HL-60 (cell line): ENCODE measurements around the gene DENND2D.

Experiments used
- DNase-seq, 2 experiments: peaks; one replicate each; pipeline ENCODE4 v3.0.0-alpha.2; 2010 to 2020; ENCODE audit warnings: low read depth in 1 of 2, low spot score in 1 of 2
- H3K27ac ChIP-seq: fragments of 250-450 bp; sonication (Bioruptor Pico); replicated peaks from 2 replicates; pipeline ENCODE4 v1.5.1; 2020; ENCODE audit warnings: mild to moderate bottlenecking, moderate library complexity
- H3K27me3 ChIP-seq: fragments of 250-450 bp; sonication (Bioruptor Pico); 2 replicates; pipeline ENCODE4 v1.5.1; 2021; ENCODE audit warnings: mild to moderate bottlenecking, moderate library complexity; ENCODE audit not compliant: insufficient read depth, poor library complexity, severe bottlenecking
- H3K4me3 ChIP-seq: replicated peaks from 2 replicates; pipeline ENCODE4 v1.5.1; 2011; ENCODE audit warnings: mild to moderate bottlenecking, control low read depth, low read length; ENCODE audit not compliant: insufficient read depth
- GABPA ChIP-seq: IDR thresholded peaks from 2 replicates; pipeline ENCODE4 v1.6.1; 2012; ENCODE audit warnings: low read depth
- POLR2AphosphoS5 ChIP-seq: IDR thresholded peaks from 2 replicates; pipeline ENCODE4 v1.6.1; 2012; ENCODE audit warnings: low read depth
- SPI1 ChIP-seq: IDR thresholded peaks from 2 replicates; pipeline ENCODE4 v1.6.1; 2012; ENCODE audit warnings: low read depth, mild to moderate bottlenecking, borderline replicate concordance
- TF ChIP-seq, protein P1 (sequence below): IDR thresholded peaks from 2 replicates; pipeline ENCODE4 v1.6.1; 2012; ENCODE audit warnings: low read depth; ENCODE audit not compliant: insufficient replicate concordance
- TF ChIP-seq, protein P2 (sequence below): IDR thresholded peaks from one replicate; pipeline ENCODE4 v1.5.1; 2011; ENCODE audit warnings: low read length, control low read depth, inconsistent platforms; ENCODE audit not compliant: insufficient read depth

Gene DENND2D

DNA sequence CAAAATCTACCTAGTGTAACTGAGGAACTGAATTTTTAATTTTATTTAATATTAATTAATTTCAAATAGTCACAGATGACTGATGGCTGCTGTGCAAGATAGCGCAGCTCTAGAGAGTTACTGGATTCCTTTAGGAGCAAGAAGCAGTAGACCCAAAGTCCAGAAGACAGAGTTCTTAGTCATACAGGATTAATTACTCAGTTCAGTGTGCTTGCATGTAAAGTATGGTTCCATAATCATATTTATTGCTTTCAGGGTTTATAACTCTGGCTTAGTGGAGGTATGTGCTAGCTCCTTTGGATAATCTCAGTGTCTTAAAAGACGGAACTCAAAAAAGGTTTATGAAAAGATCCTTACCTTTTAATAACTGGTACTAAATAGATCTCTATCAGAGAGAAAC lies 43.0 kb downstream of the DENND2D start:
- DNase-seq: no peak
- TF ChIP-seq, protein P1, sequence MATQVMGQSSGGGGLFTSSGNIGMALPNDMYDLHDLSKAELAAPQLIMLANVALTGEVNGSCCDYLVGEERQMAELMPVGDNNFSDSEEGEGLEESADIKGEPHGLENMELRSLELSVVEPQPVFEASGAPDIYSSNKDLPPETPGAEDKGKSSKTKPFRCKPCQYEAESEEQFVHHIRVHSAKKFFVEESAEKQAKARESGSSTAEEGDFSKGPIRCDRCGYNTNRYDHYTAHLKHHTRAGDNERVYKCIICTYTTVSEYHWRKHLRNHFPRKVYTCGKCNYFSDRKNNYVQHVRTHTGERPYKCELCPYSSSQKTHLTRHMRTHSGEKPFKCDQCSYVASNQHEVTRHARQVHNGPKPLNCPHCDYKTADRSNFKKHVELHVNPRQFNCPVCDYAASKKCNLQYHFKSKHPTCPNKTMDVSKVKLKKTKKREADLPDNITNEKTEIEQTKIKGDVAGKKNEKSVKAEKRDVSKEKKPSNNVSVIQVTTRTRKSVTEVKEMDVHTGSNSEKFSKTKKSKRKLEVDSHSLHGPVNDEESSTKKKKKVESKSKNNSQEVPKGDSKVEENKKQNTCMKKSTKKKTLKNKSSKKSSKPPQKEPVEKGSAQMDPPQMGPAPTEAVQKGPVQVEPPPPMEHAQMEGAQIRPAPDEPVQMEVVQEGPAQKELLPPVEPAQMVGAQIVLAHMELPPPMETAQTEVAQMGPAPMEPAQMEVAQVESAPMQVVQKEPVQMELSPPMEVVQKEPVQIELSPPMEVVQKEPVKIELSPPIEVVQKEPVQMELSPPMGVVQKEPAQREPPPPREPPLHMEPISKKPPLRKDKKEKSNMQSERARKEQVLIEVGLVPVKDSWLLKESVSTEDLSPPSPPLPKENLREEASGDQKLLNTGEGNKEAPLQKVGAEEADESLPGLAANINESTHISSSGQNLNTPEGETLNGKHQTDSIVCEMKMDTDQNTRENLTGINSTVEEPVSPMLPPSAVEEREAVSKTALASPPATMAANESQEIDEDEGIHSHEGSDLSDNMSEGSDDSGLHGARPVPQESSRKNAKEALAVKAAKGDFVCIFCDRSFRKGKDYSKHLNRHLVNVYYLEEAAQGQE: no peak
- TF ChIP-seq, protein P2, sequence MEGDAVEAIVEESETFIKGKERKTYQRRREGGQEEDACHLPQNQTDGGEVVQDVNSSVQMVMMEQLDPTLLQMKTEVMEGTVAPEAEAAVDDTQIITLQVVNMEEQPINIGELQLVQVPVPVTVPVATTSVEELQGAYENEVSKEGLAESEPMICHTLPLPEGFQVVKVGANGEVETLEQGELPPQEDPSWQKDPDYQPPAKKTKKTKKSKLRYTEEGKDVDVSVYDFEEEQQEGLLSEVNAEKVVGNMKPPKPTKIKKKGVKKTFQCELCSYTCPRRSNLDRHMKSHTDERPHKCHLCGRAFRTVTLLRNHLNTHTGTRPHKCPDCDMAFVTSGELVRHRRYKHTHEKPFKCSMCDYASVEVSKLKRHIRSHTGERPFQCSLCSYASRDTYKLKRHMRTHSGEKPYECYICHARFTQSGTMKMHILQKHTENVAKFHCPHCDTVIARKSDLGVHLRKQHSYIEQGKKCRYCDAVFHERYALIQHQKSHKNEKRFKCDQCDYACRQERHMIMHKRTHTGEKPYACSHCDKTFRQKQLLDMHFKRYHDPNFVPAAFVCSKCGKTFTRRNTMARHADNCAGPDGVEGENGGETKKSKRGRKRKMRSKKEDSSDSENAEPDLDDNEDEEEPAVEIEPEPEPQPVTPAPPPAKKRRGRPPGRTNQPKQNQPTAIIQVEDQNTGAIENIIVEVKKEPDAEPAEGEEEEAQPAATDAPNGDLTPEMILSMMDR: no peak
- TF ChIP-seq GABPA (no peak), SPI1 (no peak), POLR2AphosphoS5 (no peak)
- Histone ChIP-seq H3K27ac (no peak overlapping the region), H3K27me3 (no peaks in the 10 kb centered on the region), H3K4me3 (no peak overlapping the region)

DNA sequence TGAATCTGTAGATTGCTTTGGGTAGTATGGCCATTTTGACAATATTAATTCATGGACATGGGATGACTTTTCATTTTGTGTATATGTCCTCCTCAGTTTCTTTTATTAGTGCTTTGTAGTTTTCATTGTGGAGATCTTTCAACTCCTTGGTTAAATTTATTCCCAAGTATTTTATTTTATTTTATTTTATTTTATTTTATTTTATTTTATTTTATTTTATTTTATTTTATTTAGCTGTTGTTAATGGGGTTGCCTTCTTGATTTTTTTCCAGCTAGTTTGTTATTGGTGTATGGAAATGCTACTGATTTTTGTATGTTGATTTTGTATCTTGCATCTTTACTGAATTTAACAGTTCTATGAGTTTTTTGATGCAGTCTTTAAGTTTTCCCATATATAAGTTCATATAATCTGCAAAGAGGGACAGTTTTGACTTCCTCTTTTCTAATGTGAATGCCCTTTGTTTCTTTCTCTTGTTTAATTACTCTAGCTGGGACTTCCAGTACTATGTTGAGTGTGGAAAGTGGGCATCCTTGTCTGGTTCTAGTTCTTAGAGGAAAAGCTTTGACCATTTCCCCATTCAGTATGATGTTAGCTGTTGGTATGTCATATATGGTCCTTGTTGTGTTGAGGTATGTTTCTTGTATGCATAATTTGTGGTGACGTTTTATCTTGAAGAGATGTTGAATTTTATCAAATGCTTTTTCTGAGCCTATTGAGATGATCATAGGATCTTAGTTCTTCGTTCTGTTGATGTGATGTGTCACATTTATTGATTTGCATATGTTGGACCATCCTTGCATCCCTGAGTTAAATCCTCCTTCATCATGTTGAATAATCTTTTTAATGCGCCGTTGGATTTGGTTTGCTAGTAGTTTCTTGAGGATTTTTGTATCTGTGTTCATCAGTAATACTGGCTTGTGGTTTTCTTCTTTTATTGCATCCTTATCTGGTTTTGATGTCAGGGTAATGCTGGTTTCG lies 46.1 kb downstream of the DENND2D start:
- Histone ChIP-seq H3K27me3 (no peaks in the 10 kb centered on the region), H3K27ac (no peak overlapping the region), H3K4me3 (no peak overlapping the region)
- DNase-seq: no peak
- TF ChIP-seq, protein P1: no peak
- TF ChIP-seq, protein P2: no peak
- TF ChIP-seq GABPA: no peak
- peak; percentile 88 for TF ChIP-seq SPI1
- no peak for TF ChIP-seq POLR2AphosphoS5

DNA sequence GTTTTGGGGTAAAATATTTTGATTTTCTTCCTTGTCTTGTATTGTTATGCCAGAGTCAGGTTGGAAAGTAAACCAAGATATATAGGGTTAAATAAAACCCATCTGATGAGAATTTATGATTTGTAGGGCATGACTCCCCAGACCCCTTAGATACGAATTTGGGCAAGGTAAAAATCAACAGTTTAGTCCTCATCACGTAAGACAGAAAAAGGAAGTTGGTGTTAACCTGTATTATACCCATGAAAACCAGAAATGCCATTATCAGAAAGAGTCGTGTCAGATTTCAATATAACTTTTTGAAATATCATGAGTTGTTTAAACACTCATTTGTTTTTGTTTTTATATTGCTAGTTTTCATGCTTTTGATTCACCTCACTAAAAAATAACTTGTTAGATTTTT lies 48.6 kb downstream of the DENND2D start:
- no peaks in the 10 kb centered on the region for H3K27me3 ChIP-seq
- no peak overlapping the region for H3K4me3 ChIP-seq
- no peak for DNase-seq
- H3K27ac ChIP-seq: no peak overlapping the region
- TF ChIP-seq, protein P1: no peak
- no peak for TF ChIP-seq SPI1
- TF ChIP-seq GABPA: no peak
- no peak for TF ChIP-seq POLR2AphosphoS5
- TF ChIP-seq, protein P2: no peak
